ENCODE measurements around the gene ABI3BP.

The ABI3BP gene

DNA sequence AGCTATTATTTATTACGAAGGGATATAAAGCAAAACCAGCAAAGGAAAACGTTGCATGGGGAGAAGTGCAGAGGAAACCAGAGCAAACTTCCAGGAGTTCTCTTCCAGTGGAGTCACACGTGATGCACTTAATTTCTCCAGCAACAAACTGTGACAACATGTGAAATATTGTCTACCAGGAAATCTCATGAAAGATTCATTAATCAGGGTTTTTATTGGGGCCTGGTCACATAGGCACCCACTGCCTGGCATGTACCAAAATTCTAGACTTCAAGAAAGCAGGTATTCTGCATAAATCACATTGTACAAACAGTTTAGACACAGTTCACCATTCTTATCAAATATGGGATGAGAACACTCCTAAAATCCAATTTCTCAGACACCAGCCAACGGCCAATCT is 289.4 kb downstream of the ABI3BP start:
- TF ChIP-seq CREB1 (IDR thresholded peaks at IDR 0.05; ENCODE audit: low read depth) (no peak), YY1 (IDR thresholded peaks at IDR 0.05; ENCODE audit: low read depth) (no peak), REST (IDR thresholded peaks at IDR 0.05; ENCODE audit: low read depth) (no peak), ZBTB7A (IDR thresholded peaks at IDR 0.05; ENCODE audit: low read depth) (no peak), TAF1 (IDR thresholded peaks at IDR 0.05; ENCODE audit: low read depth) (no peak), EP300 (IDR thresholded peaks at IDR 0.05; ENCODE audit: borderline replicate concordance) (no peak), FOXM1 (IDR thresholded peaks at IDR 0.05; ENCODE audit: borderline replicate concordance, low read depth) (no peak), USF1 (IDR thresholded peaks at IDR 0.05) (no peak), NFIC (IDR thresholded peaks at IDR 0.05) (no peak), CEBPB (IDR thresholded peaks at IDR 0.05) (no peak)
- TF ChIP-seq, protein P1, sequence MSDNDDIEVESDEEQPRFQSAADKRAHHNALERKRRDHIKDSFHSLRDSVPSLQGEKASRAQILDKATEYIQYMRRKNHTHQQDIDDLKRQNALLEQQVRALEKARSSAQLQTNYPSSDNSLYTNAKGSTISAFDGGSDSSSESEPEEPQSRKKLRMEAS (IDR thresholded peaks at IDR 0.05), result no peak

DNA sequence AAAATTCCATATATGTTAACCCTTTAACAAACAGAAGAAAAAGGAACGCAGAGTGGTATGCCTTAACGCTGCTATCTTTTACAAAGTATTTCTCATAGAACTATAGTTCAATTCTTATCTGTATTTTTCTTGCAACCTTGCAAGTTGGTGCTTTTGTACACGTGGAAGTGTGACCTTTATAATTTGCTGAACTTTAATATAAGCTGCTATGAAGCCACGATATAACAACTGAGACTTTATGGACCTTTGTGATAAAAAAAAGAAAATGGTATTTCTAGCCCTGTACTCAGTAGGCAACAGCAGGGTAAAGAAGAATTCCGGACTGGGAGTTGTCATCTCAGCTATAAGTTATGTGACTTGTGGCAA is 290.3 kb downstream of the ABI3BP start:
- TF ChIP-seq TCF12 (IDR thresholded peaks at IDR 0.05; ENCODE audit: low read depth) (no peak), USF1 (IDR thresholded peaks at IDR 0.05) (no peak), CREB1 (IDR thresholded peaks at IDR 0.05; ENCODE audit: low read depth) (no peak), REST (IDR thresholded peaks at IDR 0.05; ENCODE audit: low read depth) (no peak), NFIC (IDR thresholded peaks at IDR 0.05) (no peak), TAF1 (IDR thresholded peaks at IDR 0.05; ENCODE audit: low read depth) (no peak), YY1 (IDR thresholded peaks at IDR 0.05; ENCODE audit: low read depth) (no peak), CEBPB (IDR thresholded peaks at IDR 0.05) (no peak), EGR1 (IDR thresholded peaks at IDR 0.05) (no peak), RAD21 (IDR thresholded peaks at IDR 0.05; ENCODE audit: low read depth) (no peak), EP300 (IDR thresholded peaks at IDR 0.05; ENCODE audit: borderline replicate concordance) (no peak), TEAD4 (IDR thresholded peaks at IDR 0.05) (no peak), ZBTB7A (IDR thresholded peaks at IDR 0.05; ENCODE audit: low read depth) (no peak), FOXM1 (IDR thresholded peaks at IDR 0.05; ENCODE audit: borderline replicate concordance, low read depth) (no peak)
- TF ChIP-seq, protein P1 (IDR thresholded peaks at IDR 0.05), result no peak

GRCh38 chr3:100702082-100702979 is 290.9 kb downstream of the ABI3BP start:
- TF ChIP-seq YY1 (IDR thresholded peaks at IDR 0.05; ENCODE audit: low read depth) (no peak), FOXM1 (IDR thresholded peaks at IDR 0.05; ENCODE audit: borderline replicate concordance, low read depth) (no peak), RAD21 (IDR thresholded peaks at IDR 0.05; ENCODE audit: low read depth) (no peak), TCF12 (IDR thresholded peaks at IDR 0.05; ENCODE audit: low read depth) (no peak), EGR1 (IDR thresholded peaks at IDR 0.05) (no peak), EP300 (IDR thresholded peaks at IDR 0.05; ENCODE audit: borderline replicate concordance) (no peak), TAF1 (IDR thresholded peaks at IDR 0.05; ENCODE audit: low read depth) (no peak), ZBTB7A (IDR thresholded peaks at IDR 0.05; ENCODE audit: low read depth) (no peak), NFIC (IDR thresholded peaks at IDR 0.05) (no peak), USF1 (IDR thresholded peaks at IDR 0.05) (no peak)

GRCh38 chr3:100700708-100701107 is 292.5 kb downstream of the ABI3BP start:
- TF ChIP-seq CEBPB (IDR thresholded peaks at IDR 0.05) (no peak), USF1 (IDR thresholded peaks at IDR 0.05) (no peak), TEAD4 (IDR thresholded peaks at IDR 0.05) (no peak), RAD21 (IDR thresholded peaks at IDR 0.05; ENCODE audit: low read depth) (no peak), TCF12 (IDR thresholded peaks at IDR 0.05; ENCODE audit: low read depth) (no peak), REST (IDR thresholded peaks at IDR 0.05; ENCODE audit: low read depth) (no peak), YY1 (IDR thresholded peaks at IDR 0.05; ENCODE audit: low read depth) (no peak)

Data from Ishikawa (cell line).